ENCODE measurements around the gene FCER2. TPM values are rescaled to one million over a fixed set of nuclear protein-coding genes. Genes with fewer than 3 reads are reported as not detected.

FCER2 gene
- total RNA-seq, 1 donor from 2014 or later: not detected

GRCh38 chr19:7699417-7700401 is 2.2 kb downstream of the FCER2 start:
- peaks cover 13% of the 10 kb centered on the region for H3K27me3 Mint-ChIP-seq (ENCODE audit: unreplicated experiment)
- no peaks in the 10 kb centered on the region for H3K36me3 Mint-ChIP-seq (ENCODE audit: low read depth, unreplicated experiment)
- H3K27ac Mint-ChIP-seq (ENCODE audit: unreplicated experiment): no peak overlapping the region
- no peak for DNase-seq (ENCODE audit: low spot score)
- H3K9me3 Mint-ChIP-seq (ENCODE audit: unreplicated experiment): no peaks in the 10 kb centered on the region
- peak overlapping the region; percentile 53 for H3K4me3 Mint-ChIP-seq (ENCODE audit: unreplicated experiment)
- H3K4me1 Mint-ChIP-seq (ENCODE audit: unreplicated experiment): no peaks in the 10 kb centered on the region
- TF ChIP-seq CTCF (IDR thresholded peaks at IDR 0.05; ENCODE audit: unreplicated experiment): no peak

GRCh38 chr19:7699003-7699402 is 2.9 kb downstream of the FCER2 start:
- no peak for TF ChIP-seq CTCF (IDR thresholded peaks at IDR 0.05; ENCODE audit: unreplicated experiment)
- DNase-seq (ENCODE audit: low spot score): no peak
- no peaks in the 10 kb centered on the region for H3K9me3 Mint-ChIP-seq (ENCODE audit: unreplicated experiment)
- H3K27me3 Mint-ChIP-seq (ENCODE audit: unreplicated experiment): peaks cover 13% of the 10 kb centered on the region
- no peak overlapping the region for H3K27ac Mint-ChIP-seq (ENCODE audit: unreplicated experiment)
- no peaks in the 10 kb centered on the region for H3K4me1 Mint-ChIP-seq (ENCODE audit: unreplicated experiment)
- H3K4me3 Mint-ChIP-seq (ENCODE audit: unreplicated experiment): no peak overlapping the region
- H3K36me3 Mint-ChIP-seq (ENCODE audit: low read depth, unreplicated experiment): no peaks in the 10 kb centered on the region

- H3K27me3 Mint-ChIP-seq (ENCODE audit: unreplicated experiment): peaks cover 13% of the 10 kb centered on the region
- no peaks in the 10 kb centered on the region for H3K9me3 Mint-ChIP-seq (ENCODE audit: unreplicated experiment)
- H3K4me3 Mint-ChIP-seq (ENCODE audit: unreplicated experiment): no peak overlapping the region
- TF ChIP-seq CTCF (IDR thresholded peaks at IDR 0.05; ENCODE audit: unreplicated experiment): no peak
- H3K27ac Mint-ChIP-seq (ENCODE audit: unreplicated experiment): no peak overlapping the region
- no peak for DNase-seq (ENCODE audit: low spot score)
- no peaks in the 10 kb centered on the region for H3K36me3 Mint-ChIP-seq (ENCODE audit: low read depth, unreplicated experiment)
- no peaks in the 10 kb centered on the region for H3K4me1 Mint-ChIP-seq (ENCODE audit: unreplicated experiment)
Observed at GRCh38 chr19:7698583-7698982, 3.3 kb downstream of the FCER2 start.

- Mint-ChIP-seq H3K27ac (ENCODE audit: unreplicated experiment) (no peak overlapping the region), H3K36me3 (ENCODE audit: low read depth, unreplicated experiment) (no peaks in the 10 kb centered on the region), H3K4me1 (ENCODE audit: unreplicated experiment) (no peaks in the 10 kb centered on the region), H3K9me3 (ENCODE audit: unreplicated experiment) (no peaks in the 10 kb centered on the region), H3K4me3 (ENCODE audit: unreplicated experiment) (no peak overlapping the region), H3K27me3 (ENCODE audit: unreplicated experiment) (peaks cover 10% of the 10 kb centered on the region)
- DNase-seq (ENCODE audit: low spot score): no peak
- TF ChIP-seq CTCF (IDR thresholded peaks at IDR 0.05; ENCODE audit: unreplicated experiment): no peak
Observed at GRCh38 chr19:7697721-7698287, 4.1 kb downstream of the FCER2 start.

- TF ChIP-seq CTCF (IDR thresholded peaks at IDR 0.05; ENCODE audit: unreplicated experiment): no peak
- Mint-ChIP-seq H3K27ac (ENCODE audit: unreplicated experiment) (no peak overlapping the region), H3K36me3 (ENCODE audit: low read depth, unreplicated experiment) (no peaks in the 10 kb centered on the region), H3K4me1 (ENCODE audit: unreplicated experiment) (no peaks in the 10 kb centered on the region), H3K9me3 (ENCODE audit: unreplicated experiment) (no peaks in the 10 kb centered on the region), H3K27me3 (ENCODE audit: unreplicated experiment) (peaks cover 9% of the 10 kb centered on the region), H3K4me3 (ENCODE audit: unreplicated experiment) (no peak overlapping the region)
- no peak for DNase-seq (ENCODE audit: low spot score)
Observed at GRCh38 chr19:7694499-7694898, 7.4 kb downstream of the FCER2 start.

Measured in endothelial cell (in vitro differentiated cells).